GM20431 (cell line): ENCODE measurements around the gene PAX2.
"Not testable (repeated sequence)": the region's sequence is repeated elsewhere in the genome, so short reads cannot be mapped to it uniquely, and the experiment has no call there.

Source experiments
- in situ Hi-C: fragments of 300-500 bp; cut with MseI, MboI; formaldehyde crosslinking; loops from one replicate; pipeline ENCODE4 v1.15.0; 2020; ENCODE audit warnings: low sequenced_read_pairs; ENCODE audit not compliant: unreplicated experiment

Gene PAX2

DNA sequence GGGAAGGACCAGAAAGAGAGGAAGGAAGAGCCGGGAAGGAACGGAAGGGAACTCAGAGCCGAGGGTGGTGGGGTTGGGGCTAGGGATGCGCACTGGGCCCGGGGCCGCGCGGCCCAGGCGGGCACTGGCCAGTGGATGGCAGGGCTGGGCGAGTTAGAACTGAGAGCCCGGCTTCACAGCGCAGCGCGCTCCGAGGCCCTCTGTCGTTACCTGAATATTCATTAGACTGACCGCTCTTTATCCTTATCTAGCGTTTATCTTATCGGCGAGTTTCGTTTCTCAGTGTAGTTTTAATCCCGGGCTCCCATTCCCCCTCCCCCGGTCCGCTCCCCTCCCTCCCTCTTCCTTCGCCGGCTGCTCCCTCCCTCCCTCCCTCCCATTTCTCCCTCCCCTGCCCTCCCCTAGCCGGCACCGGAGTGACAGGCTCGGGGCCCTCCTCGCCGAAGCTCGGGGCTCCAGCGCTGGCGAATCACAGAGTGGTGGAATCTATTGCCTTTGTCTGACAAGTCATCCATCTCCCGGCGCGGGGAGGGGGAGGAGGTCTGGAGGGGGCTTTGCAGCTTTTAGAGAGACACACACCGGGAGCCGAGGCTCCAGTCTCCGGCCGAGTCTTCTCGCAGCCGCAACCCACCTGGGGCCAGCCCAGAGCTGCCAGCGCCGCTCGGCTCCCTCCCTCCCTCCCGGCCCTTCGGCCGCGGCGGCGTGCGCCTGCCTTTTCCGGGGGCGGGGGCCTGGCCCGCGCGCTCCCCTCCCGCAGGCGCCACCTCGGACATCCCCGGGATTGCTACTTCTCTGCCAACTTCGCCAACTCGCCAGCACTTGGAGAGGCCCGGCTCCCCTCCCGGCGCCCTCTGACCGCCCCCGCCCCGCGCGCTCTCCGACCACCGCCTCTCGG, at the start of gene PAX2:
Gene PAX2, plus strand, starts transcription at position 596 of the 895 bp plus-strand sequence. CDS start 679 bp downstream, outside the sequence.
- in situ Hi-C loops = loop anchor here (25.0 kb wide), 1 partner anchor 183 kb away; no protein-coding TSS in a partner anchor

- in situ Hi-C loops = no loop called here
These were observed 48.9 kb upstream of the PAX2 start for GRCh38 chr10:100696477-100696901.

- in situ Hi-C loops = no loop called here
These were observed 48.3 kb upstream of the PAX2 start for GRCh38 chr10:100697070-100697469.

- in situ Hi-C loops = no loop called here
These were observed 47.8 kb upstream of the PAX2 start for GRCh38 chr10:100697631-100698030.

- in situ Hi-C loops = not testable (repeated sequence)
These were observed 43.7 kb upstream of the PAX2 start for GRCh38 chr10:100701704-100702103.

GRCh38 chr10:100705139-100705538, 40.2 kb upstream of the PAX2 start:
- in situ Hi-C loops = no loop called here

DNA sequence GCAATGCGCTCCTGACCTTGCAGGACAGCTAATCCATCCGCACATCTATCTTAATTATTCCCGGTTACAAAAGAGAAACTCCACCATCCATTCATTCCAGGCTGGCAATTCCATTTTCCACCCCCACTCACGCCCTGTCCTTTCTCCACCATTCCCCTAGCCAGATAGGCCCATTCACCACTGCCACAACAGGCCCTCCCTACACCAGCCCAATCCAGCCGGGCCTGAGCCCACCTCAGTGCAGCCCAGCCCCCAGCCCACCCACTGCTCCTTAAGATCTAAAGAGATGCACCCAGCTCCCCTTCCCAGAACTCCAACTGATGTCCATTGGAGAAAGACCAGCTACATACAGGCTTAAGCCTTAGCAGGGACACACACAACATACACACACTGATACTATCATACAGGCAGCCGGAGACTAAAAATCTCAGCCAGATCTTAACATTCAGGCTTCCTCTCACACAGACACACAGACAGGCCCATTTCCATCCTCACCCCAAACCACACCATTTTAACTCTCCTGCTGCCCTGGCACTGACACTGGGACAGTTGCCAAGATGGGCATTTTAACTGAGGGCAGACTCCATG, 38.0 kb upstream of the PAX2 start:
- in situ Hi-C loops = no loop called here

DNA sequence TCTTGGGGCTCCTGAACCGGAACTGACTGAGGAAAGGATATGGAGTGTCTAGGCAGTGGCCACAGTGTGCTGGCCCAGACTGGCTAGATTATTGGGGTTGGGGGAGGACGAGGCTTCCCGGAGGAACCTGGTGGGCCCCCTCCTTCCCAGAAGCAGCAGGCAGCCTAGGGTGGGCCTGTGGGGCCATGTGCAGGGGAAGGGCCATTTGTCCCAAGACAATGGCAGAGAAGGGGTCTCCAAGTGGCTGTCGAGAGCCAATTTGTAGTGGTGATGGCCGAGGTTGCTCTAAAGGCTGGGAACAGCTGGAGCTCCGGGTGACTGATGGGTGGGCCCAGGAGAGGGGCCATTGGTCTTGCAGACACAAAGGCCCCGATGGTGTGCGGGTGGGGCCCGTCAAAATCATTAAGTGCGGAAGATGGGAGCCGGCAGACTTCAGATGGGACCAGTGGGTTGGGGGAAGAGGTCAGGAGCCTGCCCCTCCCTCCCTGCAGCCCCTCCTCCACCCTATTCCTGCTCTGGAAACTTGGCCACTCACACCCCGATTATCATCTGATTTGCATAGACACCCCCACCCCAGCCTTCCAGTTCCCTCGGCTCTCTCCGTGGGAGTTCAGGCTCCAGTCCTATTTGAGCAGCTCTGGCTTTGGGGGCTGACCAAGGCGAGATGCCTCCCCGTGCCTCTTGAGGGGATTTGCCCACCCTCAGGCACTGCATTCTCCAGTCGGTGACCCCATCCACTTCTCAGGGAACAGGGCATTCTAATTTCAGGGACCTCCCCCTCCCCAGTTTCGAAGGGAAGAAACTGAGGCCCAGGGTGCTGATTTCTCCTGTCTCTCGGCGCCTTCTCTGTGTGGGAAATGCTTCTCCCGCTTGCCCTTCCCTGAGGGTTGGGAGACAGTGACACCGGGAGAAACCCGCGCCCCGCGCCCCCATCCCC, 36.0 kb upstream of the PAX2 start:
- in situ Hi-C loops = no loop called here

GRCh38 chr10:100710151-100710871, 35.1 kb upstream of the PAX2 start:
- in situ Hi-C loops = no loop called here

DNA sequence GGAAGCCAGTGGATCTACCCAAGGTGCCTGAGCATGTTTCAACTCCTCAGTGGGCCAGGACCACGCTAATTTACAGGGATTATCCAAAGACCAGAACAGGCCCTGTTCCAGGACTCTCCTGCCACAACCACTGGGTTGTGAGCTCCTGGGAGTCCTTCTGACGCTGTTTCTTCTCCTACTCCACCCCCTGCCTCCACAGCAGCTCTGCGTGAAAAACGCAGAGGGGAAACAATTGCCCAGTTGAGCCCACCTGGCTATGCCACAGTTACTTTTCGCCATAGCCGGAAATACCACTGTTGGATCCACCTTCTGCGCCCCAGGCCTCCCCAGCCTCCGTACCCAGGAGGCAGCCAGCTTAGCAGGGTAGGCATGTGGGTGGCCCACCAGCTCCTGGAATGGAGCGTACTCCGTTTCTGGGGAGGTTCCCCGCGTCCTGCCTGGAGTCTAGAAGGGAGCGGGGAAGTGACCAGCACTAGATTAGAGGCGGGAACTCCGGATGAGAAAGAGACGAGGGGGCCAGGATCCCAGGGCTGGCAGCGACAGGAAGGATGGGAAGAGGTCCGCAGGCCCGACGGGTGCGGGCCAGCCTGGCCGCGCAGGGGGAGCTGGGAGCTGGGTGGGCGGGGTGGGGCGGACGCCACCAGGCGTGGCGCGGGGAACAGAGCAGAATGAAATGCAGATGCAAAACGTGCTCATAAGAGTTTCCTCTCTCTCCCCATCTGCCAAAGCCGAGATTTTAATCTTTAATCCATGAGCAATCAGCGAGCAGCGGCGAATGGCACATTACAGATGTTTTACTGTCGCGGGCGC, 32.1 kb upstream of the PAX2 start:
- in situ Hi-C loops = no loop called here

GRCh38 chr10:100713859-100714565, 31.4 kb upstream of the PAX2 start:
- in situ Hi-C loops = no loop called here

DNA sequence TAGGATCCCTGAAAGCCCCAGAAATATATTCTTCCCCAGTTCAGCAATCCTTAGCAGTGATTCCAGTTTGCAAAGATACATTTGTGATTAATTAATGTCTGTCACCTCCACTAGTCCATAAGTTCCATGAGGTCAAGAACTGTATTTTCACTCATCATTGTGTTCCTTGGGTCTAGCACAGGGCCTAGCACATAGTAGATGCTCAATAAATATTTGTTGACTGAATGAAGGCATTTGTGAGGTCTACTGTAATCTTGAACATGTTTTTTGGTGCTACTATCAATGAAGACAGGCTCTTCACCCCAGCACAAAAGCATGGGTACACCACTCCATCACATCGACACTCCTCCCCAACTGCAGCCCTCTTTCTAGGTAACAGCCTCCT, 30.8 kb upstream of the PAX2 start:
- in situ Hi-C loops = no loop called here

DNA sequence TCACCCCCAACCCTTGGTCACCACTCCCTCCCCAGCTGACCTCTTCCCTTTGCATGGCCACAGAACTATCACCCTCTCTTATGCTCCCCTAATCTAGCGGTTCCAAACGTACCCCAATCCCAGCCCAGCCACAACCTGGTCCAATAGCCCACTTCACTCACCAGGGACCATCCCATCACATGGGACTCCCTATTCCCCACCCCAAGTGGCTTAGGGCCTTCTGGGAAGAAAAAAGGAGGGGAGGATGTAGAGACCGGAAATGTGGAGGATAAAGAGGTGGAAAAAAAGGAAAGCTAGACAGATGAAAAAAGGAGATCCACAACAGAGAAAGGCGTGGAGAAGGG, 30.3 kb upstream of the PAX2 start:
- in situ Hi-C loops = no loop called here

DNA sequence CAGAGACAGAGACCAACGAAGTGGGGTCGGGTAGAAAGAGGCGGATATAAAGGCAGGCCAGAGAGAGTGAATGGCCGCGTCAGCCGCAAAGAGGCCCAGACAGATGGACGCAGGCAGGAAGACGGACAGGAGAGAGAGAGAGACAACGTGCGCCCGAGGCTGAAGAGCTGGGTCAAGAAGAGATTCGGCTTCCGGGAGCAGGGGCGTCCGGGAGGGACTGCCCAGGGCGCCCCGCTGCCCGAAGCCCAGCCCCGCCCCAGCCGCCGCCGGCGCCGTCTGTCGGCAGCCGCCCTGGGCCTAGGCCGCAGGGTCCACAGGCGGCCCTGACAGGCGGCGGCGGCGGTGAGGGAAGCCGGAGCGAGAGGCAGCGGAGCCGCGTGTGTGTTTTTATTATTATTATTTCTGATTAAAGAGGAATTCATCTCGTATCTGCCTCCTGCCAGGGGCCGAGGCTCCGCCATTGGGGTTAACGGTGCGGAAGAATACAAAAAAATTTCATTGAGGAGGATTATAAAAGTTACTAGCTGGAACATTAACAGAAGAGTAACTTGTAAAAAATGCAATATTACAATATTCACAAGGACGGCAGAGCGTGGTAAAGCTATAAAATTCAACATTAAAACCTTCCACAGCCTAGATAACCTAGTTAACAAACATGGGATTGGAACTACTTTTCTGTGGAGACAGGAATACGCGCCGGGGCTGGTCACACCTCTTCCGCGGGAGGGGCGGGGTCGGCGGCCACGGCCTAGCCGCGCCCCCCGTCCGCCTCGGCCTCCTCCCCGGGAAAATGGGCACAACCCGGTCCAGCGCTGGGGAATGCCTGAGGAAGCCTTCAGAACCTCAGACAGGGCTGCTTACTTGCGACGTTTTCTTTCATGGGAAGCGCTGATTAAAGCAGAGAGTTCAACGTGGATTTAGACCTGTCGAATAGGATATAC, 29.7 kb upstream of the PAX2 start:
- in situ Hi-C loops = no loop called here

- in situ Hi-C loops = no loop called here
These were observed 28.2 kb upstream of the PAX2 start for GRCh38 chr10:100717166-100717565.

- in situ Hi-C loops = no loop called here
These were observed 27.1 kb upstream of the PAX2 start for GRCh38 chr10:100718197-100718742.

DNA sequence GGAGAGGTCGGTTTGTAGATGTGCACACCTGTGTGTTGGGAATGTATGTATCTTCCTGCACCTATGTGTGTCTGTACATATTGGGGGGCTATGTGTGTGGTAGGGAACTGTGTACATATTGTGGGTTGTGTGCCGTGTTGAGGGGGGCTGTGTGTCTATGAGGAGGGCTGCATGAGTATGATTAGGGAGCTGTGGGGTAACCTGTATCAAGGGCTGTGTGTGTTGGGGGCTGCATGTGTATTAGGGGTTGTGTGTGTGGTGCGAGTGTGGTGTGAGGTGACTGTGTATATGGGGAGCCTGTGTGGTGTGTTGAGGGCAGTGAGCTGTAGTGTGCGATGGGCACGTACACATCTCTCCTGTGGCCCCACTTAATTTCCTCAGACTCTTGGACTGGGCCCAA, 22.2 kb upstream of the PAX2 start:
- in situ Hi-C loops = no loop called here
